ENCODE measurements around the gene OAS3.

DNA sequence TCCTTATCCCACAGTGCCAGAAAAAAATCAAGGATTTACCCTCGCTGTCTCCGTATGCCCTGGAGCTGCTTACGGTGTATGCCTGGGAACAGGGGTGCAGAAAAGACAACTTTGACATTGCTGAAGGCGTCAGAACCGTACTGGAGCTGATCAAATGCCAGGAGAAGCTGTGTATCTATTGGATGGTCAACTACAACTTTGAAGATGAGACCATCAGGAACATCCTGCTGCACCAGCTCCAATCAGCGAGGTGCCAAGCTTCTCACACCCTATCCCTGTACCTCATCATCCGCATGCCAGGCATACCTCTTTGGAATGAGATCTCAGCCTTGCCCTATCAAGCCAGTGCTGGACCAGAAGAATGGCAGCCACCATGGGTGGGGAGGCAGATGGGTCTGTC is 59.2 kb downstream of the OAS3 start:
- TF ChIP-seq POLR2A (IDR thresholded peaks at IDR 0.05) (no peak), POLR2AphosphoS5 (IDR thresholded peaks at IDR 0.05) (no peak)

Data from breast epithelium (tissue), 3 donors.